NB4 (cell line): ENCODE measurements around the gene PPIL6.

ENCODE experiments used
- POLR2A ChIP-seq: IDR thresholded peaks from 2 replicates; pipeline ENCODE4 v1.6.1; 2011; ENCODE audit warnings: mild to moderate bottlenecking; ENCODE audit not compliant: insufficient read length; ENCODE audit errors: extremely low read depth
- TF ChIP-seq, protein P1 (sequence below): IDR thresholded peaks from one replicate; pipeline ENCODE4 v1.5.1; 2012; ENCODE audit warnings: low read depth, low read length
- TF ChIP-seq, protein P2 (sequence below): IDR thresholded peaks from 2 replicates; pipeline ENCODE4 v1.6.1; 2011; ENCODE audit warnings: low read depth, low read length

DNA sequence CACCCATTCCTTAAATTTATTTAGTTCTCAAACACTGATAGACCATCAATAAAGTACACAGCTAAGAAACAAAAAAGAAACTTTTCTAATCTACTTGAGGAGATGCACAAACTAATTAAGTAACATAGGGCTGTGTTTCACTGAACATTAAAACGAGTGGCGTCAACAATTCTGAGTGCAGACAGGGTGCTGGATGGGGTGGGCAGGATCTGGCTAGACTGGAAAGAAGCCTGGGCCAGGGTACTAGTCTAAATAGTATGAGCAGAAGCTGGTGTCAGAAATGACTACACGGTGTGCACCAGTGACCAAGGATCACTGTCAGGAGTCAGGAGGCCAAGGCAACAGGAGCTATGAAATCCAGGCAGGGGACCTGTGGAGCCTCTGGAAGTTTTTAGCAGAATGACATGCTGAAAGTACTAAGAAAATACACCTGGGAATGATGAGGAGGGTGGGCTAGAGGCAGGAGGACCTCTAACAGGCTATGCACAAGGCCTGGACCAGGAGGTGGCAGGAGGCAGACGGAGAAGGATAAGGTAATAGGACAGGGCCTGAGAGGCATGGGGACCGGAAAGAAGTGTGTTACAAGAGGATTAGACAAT, 29.3 kb upstream of the PPIL6 start:
- TF ChIP-seq, protein P1, sequence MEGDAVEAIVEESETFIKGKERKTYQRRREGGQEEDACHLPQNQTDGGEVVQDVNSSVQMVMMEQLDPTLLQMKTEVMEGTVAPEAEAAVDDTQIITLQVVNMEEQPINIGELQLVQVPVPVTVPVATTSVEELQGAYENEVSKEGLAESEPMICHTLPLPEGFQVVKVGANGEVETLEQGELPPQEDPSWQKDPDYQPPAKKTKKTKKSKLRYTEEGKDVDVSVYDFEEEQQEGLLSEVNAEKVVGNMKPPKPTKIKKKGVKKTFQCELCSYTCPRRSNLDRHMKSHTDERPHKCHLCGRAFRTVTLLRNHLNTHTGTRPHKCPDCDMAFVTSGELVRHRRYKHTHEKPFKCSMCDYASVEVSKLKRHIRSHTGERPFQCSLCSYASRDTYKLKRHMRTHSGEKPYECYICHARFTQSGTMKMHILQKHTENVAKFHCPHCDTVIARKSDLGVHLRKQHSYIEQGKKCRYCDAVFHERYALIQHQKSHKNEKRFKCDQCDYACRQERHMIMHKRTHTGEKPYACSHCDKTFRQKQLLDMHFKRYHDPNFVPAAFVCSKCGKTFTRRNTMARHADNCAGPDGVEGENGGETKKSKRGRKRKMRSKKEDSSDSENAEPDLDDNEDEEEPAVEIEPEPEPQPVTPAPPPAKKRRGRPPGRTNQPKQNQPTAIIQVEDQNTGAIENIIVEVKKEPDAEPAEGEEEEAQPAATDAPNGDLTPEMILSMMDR, result no peak
- TF ChIP-seq POLR2A, result no peak
- TF ChIP-seq, protein P2, sequence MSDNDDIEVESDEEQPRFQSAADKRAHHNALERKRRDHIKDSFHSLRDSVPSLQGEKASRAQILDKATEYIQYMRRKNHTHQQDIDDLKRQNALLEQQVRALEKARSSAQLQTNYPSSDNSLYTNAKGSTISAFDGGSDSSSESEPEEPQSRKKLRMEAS, result no peak
